Measurements from ENCODE around the gene NOTCH2.

NOTCH2 gene

DNA sequence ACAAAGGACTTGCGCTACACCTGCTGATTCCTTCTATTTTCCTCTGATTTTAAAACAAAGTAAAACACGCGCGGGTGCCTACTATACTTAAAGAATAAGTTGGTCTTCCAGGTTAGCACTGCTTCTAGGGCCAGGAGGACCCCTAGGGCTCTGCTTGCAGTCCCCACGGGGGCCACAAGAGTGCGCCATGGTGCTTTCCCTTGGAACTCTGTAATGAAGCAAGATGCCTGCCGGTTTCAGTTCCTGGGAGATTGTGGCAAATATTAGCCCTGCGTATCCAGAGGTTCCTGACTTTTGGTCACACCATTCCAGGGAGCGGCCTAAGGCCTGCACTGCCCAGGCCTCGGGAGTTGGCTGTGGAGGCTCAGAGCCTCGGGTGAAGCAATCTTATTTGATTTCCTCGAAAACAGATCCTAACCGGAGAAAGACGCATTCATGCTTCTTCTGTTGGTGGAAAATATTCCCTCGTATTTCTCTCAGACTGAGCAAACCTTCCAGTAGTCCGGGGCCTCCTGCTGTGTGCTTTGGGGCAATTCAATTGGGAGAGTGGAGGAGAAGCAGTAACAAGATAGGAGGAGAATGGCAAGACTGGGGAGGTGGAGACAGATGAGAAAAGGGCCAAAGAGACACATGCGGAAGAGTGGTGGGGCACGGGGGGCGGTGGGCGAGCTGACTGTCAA lies 198.4 kb downstream of the NOTCH2 start:
- peak; percentile 73 for DNase-seq

DNA sequence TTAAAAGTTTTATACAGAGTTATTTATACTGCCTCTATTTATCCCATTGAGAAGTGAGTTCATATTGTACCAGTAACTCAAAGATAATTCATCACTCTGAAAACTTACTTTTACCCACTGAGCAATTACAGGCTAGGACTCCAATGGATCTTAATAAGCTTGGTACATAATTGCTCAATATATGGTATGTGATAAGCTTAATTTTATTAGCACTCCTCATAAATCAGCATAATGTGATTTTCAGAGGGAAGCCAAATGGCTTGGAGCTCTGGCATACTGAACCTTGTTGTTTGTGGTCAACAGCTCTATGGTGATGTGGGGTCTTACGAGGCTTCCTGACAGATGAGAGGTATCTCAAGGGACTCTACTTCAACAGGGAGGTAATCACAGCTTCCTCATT lies 199.5 kb downstream of the NOTCH2 start:
- DNase-seq = no peak

DNA sequence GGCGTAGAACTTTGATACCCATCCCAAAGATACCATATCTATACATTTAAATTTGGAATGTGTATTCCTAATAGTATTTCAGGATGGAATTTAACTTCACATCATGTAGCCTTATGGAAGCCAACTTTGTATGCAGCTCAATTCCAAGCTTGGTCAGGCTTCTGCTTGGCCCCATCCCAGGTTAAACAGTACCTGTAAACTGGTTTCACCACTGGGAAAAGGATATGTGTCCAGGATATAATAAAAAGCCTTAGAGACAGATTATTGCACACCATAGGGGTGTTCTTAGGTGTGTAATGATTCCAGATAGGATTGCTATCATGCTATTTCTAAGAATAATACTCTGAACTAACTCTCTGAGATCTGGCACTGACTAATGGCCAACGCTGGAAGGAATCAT lies 201.3 kb downstream of the NOTCH2 start:
- DNase-seq = no peak

GRCh38 chr1:119866451-119866850 lies 203.0 kb downstream of the NOTCH2 start:
- no peak for DNase-seq

- no peak for DNase-seq
These were observed 203.8 kb downstream of the NOTCH2 start for GRCh38 chr1:119865627-119866026.

- DNase-seq = no peak
These were observed 207.2 kb downstream of the NOTCH2 start for GRCh38 chr1:119862276-119862675.

Data from NCI-H774 (cell line).